HG03571 (cell line): ENCODE results near the gene ITPR1.
"Not testable (repeated sequence)": the region's sequence is repeated elsewhere in the genome, so short reads cannot be mapped to it uniquely, and the experiment has no call there.

ENCODE experiments used
- ATAC-seq: cut with Tn5 transposase; IDR thresholded peaks from one replicate; pipeline ENCODE4 v1.9.1; 2021; ENCODE audit not compliant: unreplicated experiment

Gene ITPR1

DNA sequence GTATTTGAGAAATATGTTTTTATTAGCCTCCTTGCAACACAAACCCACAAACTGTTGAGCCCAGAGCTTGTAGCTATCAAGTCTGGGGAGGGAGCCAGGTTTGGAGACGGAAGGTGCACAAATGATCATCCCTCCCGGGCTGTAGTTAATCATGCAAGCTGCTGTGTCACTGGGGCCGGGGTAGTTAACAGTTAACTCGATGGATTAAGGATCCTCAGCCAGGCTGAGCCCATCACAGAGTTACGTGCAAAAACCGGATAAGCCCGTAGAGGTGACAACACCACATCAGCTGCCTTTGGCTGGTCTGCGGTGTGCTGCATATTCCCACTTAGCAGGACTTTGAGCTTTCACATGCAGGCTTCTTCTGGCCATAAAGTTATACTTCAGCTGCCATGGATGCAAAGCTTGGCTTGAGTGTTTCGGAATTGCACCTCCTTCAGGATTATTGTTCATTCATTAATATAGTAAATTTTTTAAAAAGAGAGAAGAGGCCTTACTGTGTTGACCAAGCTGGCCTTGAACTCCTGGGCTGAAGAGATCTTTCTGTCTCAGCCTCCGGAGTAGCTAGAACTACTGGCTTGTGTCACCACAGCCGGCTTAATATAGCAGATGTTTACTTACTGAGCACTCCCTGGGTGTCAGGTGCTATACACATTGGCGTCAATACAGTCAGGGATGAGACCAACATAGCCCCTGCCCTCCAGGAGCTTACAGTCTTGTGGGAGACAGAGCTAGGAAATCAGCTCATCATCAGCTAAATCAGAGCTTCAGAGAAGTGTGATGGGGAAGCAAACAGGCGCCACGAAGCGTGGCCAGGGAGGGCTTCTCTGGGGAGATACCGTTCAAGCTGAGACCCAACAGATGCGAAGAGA lies 259.3 kb downstream of the ITPR1 start:
- no peak for ATAC-seq

DNA sequence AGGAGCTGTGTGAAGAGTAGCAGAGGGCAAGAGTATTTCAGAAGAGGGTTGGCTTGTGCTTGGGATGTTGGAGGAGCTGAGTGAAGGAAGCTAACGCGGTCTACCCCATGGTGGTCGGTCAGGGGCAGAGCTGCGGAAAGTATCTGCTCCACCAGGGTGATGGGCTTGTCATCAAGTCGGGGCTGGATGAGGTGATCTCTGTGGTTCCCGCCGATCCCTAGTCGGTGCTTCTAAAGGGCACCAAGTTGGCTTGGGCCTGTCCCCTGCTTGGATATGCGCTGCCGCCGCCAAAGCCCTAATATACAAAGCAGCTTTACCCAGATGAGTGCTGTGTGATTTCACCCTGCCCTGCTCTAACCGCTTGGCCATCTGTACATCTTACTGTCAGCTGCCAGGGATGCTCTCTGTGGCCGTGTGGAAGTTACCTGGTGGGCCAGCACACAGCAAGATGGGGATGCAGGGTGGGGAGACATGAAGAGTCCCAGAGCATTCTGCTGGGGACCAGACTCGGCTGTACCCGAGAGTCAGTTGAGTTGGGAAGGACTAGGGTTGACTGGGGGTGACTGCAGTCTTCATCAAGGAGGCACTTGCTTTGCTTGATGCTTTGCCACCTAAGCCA lies 260.0 kb downstream of the ITPR1 start:
- ATAC-seq: no peak

DNA sequence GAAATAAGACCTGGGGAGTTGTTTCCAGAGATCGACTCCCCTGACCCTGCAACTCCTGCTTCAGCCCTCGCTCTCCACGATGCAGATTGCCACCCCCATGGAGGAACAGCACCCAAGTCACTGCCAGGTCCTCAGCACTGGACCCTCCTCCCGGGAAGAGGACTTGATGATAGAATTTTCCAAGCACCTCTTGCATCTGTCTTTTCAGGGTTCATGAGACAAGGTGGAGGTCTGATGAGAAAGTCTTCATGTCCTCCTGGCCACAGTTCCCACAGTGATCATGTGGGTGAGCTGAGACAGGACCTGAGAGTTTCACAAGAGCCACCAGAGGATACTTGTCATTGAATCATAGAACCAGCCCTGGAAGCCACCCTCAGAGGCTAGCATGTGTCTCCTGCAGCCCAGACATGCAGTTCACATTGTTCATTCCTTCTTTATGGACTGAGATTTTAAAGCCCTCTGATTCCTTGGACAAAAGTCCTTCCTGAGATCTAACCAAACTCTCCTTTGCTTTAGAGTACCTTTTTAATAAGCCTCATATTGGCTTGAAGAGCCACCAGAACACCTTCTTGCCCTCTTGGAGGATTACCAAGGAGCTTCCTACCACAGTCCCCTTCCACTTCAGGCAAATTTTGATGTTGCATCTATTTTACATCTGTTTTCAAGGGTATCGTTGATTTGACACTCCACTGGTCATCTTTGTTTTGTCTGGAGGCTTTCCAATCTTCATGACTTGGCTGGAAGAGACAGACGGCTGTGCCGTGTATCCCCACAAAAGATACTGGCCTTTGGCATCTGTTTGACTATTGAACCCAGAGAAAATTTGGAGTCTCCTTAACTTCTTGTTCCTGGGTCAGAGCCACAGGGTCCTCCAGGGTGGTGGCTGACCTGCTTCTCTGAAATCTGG lies 261.3 kb downstream of the ITPR1 start:
- peak; percentile 73 for ATAC-seq

DNA sequence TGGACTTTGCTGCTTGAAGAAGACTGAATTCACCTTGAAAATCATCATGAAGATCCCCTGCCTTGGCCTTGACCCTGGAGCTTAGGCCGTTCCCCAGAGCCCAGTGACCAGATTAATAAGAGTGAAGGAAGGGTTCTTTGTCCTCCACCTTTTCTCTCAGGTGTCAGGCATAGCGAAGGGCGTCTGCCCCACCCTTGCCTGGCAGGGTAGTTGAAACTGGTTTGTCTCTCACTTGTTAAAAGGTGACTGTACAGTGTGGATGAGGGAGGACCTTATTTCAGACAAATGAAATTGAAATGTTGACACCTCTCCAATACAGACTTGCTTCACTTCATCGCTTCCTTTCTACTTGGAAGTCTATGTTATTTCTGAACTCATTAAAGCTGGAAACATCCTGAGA lies 262.4 kb downstream of the ITPR1 start:
- no peak for ATAC-seq

DNA sequence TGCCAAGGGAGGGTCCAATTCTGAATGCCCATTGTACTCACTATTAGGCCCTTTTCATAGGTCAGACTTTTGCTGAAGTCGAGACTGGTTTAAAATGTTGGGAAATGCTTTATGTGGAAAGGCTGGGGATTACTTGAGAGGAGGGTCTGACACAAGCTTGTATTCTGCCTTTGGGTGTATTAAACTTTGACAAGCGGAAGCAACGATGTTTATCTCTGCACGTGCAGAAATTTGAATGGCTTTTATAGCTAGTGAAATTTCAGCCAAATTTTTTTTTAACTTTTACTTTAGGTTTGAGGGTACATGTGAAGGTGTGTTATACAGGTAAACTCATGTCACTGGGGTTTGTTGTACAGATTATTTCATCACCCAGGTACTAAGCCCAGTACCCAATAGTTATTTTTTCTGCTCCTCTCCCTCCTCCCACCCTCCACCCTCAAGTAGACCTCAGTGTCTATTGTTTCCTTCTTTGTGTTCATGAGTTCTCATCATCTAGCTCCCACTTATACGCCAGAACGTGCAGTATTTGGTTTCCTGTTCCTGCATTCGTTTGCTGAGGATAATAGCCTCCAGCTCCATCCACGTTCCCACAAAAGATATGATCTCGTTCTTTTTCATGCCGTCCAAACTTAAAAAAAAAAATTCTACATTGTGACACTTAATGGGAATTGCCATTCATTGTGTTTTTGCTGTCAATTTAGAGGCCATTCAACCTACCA lies 263.1 kb downstream of the ITPR1 start:
- ATAC-seq: no peak

DNA sequence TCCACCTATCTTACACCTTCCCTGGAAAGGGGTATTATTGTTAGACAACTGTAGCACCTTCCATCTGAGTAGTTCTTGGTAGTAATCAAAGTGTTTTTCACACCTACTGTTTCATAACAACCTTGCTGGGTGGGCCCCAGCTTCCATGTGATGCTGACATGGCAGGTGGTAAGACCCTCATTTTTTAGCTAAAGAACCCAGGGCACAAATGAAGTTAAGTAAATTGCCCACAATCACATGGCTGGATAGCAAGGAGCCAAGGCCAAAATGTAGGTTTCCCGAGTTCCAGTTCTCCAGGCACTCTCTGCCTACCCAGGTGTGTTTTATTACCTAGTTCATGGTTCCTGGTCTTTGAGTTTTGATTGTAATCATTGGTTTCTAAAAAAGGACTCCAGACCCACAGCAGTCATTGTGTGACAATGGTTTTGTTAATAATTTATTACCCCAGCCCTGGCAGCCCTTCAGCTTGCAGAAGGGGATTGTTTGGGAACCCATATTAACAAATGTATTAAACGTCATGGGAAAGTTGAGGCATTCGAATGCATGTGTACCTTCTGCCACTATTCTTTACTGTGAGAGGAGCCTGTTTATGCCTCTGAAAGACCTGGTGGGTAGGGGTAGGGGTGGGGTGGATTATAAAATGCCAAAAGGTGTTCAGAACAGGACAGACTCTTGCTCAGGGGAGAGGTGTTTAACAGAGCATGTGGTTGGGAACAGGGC lies 263.9 kb downstream of the ITPR1 start:
- peak; percentile 44 for ATAC-seq

DNA sequence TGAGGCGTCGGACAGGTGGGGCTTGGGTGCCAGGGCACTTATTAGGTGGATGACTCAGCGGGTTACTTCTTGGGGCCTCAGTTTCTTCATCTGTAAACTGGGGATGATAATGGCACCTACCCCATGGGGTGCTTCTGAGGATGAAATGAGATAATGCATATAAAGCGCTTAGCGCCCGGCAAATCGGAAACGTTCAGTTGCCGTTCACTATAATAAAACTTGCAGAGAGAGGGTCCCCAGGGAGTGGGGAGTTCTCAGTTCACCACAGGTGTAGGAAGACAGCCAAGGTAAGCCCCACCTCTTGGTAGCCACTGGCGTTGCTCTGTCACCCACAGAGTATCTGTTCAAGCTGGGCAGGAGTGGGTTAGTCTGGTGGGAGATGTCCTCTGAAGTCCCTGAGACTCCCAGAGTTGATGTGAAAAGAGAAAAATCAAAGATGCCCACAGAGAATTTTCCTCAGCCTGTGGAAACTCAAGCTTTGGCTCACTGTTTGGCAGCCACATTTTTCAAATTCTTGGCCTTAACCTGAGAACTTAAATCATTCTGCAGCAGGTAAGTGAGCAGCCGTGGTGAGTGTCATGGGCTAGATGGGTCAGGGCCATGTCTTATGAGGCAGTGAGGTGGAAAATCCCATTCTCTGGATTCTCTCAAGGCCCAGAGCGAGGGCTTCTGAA lies 264.6 kb downstream of the ITPR1 start:
- no peak for ATAC-seq

DNA sequence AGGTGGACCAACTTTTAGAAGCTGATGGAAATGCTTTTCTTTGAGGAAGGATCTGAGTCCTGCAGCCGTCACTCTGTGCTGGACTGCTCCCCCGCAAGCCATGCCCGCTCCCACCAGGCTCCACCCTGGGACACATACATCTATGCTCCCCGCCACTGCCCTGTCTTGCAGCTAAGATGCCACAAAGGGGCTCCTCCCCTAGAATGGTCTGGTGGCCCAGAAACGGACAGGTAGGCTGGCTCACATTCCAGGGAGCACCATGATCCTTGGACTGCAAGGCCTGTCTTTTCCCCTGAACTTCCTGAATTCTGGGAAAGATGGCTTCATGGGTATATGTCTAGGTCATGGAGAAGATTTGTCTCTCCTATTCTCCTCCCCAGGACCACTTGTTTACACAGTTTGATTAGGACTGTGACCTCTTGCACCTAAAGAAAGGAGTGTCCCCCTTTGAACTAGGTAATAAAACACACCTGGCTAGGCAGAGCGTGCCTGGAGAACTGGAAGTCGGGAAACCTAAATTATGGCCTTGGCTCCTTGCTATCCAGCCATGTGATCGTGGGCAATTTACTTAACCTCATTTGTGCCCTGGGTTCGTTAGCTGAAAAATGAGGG lies 265.2 kb downstream of the ITPR1 start:
- ATAC-seq: no peak

DNA sequence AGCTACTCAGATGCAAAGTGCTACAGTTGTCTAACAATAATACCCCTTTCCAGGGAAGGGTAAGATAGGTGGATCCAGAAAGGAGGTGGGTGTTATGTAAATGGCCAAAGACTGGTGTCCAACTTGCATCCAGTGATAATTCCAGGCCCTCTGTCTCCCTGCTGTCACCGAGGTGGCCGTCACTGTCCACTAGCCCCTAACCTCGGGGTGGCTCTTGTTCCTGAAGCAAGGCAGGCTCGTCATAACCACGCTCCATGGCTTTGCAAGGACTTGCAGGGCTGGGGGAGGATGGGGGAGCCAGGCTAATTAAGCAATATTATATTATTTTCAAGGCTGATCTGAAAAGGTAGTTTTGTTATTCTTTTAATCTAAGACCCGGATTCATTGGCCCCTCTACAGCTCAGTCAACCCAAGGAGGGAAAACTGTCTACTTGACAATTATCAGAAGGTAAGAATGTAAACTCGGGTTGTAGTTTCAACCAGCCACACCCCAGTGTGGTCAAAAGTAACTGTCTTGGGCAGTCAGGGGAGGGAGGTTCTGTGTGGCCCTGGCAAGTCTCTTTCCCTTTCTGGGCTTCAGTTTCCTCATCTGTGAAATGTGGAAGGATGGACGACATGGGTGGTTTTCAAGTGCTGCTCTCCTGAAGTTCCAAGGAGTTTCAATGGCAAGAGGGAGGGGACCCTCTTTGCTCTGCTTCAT lies 266.0 kb downstream of the ITPR1 start:
- no peak for ATAC-seq

DNA sequence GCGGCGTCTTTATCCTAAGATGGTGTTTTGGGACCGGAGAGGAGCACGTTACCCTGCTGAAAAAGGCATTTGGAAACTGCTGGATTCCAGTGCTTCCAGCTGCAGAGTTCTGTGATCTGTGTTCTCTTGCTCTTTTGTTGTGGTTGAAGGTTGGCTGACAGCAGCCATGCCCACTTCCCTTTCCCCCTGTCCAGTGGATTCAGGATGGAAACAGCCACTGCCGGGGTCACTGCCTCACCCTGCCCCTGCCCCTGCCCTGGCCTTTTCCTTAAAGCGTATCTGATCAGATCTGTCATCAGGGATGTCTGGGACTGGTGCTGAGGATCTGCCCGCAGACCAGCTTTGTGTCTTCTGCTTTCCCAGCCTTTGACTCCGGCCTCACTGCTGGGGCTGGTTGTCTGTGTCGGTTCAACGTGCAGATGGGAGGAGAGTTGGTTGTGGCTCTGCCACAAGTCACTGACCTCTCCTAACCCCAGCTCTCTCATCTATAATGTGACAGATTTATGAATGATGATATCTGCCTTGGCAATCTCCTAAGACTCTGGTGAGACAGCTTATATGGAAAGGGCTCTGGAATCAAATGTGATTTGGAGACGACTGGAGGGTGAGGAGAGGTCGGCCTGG lies 266.7 kb downstream of the ITPR1 start:
- ATAC-seq: no peak

DNA sequence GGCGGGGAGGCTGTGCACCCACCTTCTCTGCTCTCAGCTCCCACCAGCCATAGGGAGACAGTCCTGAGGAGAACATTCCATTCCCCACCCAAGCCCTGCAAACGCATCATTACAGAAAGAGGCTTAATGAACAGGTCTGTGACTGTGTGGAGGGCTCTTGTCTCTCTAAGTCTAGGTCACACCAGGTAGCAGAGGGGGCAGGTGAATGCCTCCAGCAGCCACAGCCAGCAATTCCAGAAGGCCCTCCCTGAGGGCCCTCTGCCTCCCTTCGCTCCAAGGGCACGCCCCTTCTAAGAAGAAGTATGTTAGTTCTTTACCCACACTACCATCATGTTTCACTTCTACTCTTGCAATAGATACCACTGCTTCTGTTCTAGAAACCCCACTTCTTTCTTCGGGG lies 268.6 kb downstream of the ITPR1 start:
- ATAC-seq: no peak

DNA sequence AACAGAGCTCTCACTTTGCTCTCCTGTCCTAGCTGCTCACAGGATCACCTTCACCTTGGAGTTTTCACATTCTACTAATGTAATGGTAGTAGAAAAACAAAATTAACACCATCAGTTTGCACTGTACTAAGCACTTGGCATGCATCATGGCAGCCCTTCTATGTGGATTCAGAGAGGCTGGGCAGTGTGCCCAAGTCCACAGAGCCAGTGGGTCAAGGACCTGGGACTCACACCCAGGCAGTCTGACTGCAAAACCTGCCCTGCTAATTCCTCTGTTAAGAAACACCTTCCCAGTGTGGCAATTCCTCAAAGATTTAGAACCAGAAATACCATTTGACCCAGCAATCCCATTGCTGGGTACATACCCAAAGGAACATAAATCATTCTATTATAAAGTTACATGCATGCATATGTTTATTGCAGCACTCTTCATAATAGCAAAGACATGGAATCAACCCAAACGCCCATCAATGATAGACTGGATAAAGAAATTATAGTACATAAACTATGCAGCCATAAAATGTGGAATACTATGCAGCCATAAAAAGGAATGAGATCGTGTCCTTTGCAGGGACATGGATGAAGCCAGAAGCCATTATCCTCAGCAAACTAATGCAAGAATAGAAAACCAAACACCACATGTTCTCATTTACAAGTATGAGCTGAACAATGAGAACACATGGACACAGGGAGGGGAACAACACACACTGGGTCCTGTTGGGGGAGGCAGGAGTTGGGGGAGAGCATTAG lies 269.5 kb downstream of the ITPR1 start:
- ATAC-seq: not testable (repeated sequence)

DNA sequence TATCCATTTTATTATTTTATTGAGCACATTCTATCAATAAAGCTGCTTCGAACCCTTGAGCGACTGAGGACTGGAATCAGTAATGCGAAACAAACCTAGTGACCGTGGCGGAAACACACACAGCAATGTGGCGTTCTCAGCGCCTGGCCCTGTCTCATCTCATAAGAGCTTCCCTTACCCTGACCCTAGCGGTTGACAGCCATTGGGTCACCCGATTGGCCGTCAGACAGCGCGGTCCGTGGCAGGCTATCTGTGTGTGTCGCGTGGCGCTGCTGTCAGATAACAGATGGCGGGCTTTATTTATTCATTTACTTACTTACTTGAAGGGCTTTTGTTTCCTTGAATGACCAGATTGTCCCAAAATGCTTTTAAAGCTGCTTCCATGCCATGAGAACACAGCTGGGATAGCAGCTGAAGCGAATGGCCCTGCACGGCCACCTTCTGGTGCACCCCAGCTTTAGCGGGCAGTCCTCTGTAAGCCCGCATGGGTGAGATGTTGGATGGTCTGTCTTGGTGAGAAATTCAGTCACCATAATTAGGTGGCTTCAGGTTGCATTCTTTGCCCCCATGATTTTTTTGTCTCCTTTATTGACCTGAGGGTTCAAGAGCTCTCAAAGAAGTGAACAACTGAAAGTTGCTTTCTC lies 270.6 kb downstream of the ITPR1 start:
- no peak for ATAC-seq

DNA sequence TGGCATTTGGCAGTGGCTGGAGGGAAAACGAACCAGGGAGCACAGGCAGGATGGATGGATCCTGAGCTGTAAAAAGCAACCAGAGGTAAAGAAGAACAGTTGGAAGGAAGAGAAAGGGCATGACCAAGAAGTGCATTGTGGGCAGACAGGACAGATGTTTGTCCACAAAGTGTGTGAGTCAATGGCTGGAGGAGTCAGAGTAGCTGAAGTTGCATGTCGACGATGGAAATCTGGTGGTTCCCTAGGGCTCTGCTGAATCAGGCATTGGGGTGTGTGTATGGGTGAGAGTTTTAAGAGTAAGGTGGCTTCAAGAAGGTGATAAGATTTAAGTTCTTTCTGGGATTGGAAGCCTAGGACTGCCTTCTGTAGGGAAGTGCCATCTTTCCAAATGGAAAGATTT lies 272.1 kb downstream of the ITPR1 start:
- no peak for ATAC-seq

DNA sequence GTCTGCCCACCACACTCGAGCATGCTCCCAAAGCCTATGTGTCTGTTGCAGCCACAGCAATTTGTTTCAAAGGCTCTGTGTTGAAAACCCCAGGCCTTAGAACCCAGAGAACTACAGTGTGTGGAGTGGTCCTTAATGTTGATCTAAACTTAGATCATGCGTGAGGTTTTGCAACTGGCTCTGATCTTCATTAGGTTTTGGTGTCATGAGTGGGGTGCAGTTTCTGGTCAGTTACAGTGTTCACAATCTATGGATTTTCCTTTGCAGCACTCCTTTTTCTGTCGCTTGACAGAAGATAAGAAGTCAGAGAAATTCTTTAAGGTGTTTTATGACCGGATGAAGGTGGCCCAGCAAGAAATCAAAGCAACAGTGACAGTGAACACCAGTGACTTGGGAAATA lies 273.1 kb downstream of the ITPR1 start:
- ATAC-seq: no peak

DNA sequence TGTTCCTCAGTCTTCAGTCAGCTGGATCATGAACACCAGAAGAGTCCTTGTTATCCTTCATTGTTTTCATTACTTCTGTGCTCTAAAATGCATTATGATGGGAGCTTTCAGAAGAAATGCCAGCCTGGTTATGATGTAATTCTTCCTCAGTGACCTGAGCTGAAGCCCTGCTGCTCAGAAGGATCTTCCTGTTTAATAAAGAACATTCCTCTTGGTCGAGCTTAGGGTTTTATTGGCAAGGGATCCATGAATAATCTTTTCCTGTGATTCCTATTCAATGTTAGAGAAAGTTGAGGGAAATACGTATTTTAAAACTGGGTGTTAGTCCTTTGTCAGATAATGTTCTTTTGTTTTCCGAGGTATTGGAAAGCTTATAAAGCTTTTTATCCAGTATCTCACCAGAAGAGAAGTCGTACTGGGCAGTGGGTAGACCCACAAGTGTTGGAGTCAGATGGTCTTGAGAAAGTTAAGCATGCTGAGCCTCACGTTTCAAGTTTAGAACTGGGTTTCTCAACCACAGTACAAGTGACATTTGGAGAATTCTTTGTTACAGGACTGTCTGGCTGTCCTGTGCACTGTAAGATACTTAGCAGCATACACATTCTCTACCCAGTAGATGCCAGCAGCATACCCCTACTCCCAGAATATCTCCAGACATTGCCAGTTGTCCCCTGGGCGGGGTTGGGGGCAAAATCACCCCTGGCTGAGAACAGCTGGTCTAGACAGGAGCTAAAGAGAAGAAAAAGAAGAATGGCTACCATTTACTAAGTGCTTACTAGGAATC lies 273.8 kb downstream of the ITPR1 start:
- ATAC-seq: no peak
